BLaER1 treated with 17β-estradiol and CSF1 and Interleukin-3, amounts not matched to agents 10 nM and 100 nM (cell line): ENCODE data around the gene RNF32.
"Not testable (repeated sequence)": the region's sequence is repeated elsewhere in the genome, so short reads cannot be mapped to it uniquely, and the experiment has no call there.

ENCODE experiments used
- H3K27ac ChIP-seq, 11 experiments: shearing (Covaris generic); formaldehyde crosslinking; 2 replicates each; pipeline ENCODE4 v1.8.1; 2022
- H3K27me3 ChIP-seq, 11 experiments: shearing (Covaris generic); formaldehyde crosslinking; 2 replicates each; pipeline ENCODE4 v1.8.1; 2022
- H3K36me3 ChIP-seq, 11 experiments: shearing (Covaris generic); formaldehyde crosslinking; 2 replicates each; pipeline ENCODE4 v1.8.1; 2022
- H3K4me1 ChIP-seq, 10 experiments: shearing (Covaris generic); formaldehyde crosslinking; 2 replicates each; pipeline ENCODE4 v1.8.1; 2022
- H3K4me2 ChIP-seq, 11 experiments: shearing (Covaris generic); formaldehyde crosslinking; 2 replicates each; pipeline ENCODE4 v1.8.1; 2022
- H3K4me3 ChIP-seq, 10 experiments: shearing (Covaris generic); formaldehyde crosslinking; 2 replicates each; pipeline ENCODE4 v1.8.1; 2022
- H3K9ac ChIP-seq, 11 experiments: shearing (Covaris generic); formaldehyde crosslinking; 2 replicates each; pipeline ENCODE4 v1.8.1; 2022
- H3K9me3 ChIP-seq, 11 experiments: shearing (Covaris generic); formaldehyde crosslinking; replicated peaks in 1 of 11; 2 replicates each; pipeline ENCODE4 v1.8.1; 2022
- H4K20me1 ChIP-seq, 11 experiments: shearing (Covaris generic); formaldehyde crosslinking; 2 replicates each; pipeline ENCODE4 v1.8.1; 2022
- Cebpa-rat ChIP-seq, 11 experiments: shearing (Covaris generic); IDR thresholded peaks; 2 replicates each; pipeline ENCODE4 v1.8.1; 2022

Gene RNF32

DNA sequence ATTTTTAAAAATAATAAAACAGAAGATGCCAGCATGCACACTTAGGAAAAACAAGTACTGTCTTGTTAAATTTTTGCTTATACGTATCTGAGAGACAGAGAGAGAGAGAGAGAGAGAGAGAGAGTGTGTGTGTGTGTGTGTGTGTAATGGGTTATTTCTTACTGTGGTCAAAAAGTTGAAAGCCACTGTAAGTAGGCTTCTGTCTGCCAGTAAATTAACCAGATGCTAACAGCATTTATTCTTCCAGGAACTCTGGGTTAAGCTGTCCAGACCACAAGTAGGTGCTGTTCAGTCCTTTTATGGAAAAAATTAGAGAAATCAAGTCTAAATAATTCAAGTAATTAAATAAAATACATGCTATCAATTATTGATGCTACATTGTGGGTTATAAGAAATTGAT, 39.7 kb downstream of the RNF32 start:
- H3K4me1 ChIP-seq: no peaks in the 10 kb centered on the region
- TF ChIP-seq Cebpa-rat (IDR thresholded peaks at IDR 0.05): no peak
- H4K20me1 ChIP-seq: peaks cover 0 to 5% (median 0%) of the 10 kb centered on the region in 11 experiments; a peak in 3 of 22 replicates
- no peak overlapping the region for H3K9ac ChIP-seq
- H3K27ac ChIP-seq: no peak overlapping the region
- H3K36me3 ChIP-seq: peaks cover 64 to 96% (median 84%) of the 10 kb centered on the region in 11 experiments
- H3K9me3 ChIP-seq: no peaks in the 10 kb centered on the region
- H3K4me3 ChIP-seq: no peak overlapping the region
- H3K27me3 ChIP-seq: no peaks in the 10 kb centered on the region
- H3K4me2 ChIP-seq: no peak overlapping the region

DNA sequence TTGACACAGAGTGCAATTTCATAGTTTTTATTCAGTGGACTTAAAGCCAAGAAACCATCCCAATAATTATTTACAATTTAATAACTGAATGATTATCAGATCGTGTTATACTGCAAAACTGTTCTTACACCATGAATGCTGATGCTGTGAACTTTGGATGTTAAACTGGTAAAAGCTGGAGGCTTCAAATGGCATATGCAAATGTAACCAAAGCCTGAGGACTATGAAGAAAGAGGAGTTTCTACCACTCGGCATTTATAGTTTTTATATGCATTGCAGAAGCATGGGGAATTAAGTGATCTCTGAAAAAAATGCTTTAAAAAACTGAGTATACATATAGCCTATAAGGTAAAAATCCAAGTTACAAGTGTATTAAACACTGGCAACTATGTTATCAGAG, 42.4 kb downstream of the RNF32 start:
- no peak overlapping the region for H3K9ac ChIP-seq
- no peak overlapping the region for H3K4me2 ChIP-seq
- no peak overlapping the region for H3K4me3 ChIP-seq
- no peak overlapping the region for H3K27ac ChIP-seq
- no peaks in the 10 kb centered on the region for H3K4me1 ChIP-seq
- no peaks in the 10 kb centered on the region for H3K9me3 ChIP-seq
- no peak for TF ChIP-seq Cebpa-rat (IDR thresholded peaks at IDR 0.05)
- H3K27me3 ChIP-seq: no peaks in the 10 kb centered on the region
- peaks cover 0 to 5% (median 0%) of the 10 kb centered on the region in 11 experiments; a peak in 3 of 22 replicates for H4K20me1 ChIP-seq
- H3K36me3 ChIP-seq: peaks cover 45 to 87% (median 63%) of the 10 kb centered on the region in 11 experiments

DNA sequence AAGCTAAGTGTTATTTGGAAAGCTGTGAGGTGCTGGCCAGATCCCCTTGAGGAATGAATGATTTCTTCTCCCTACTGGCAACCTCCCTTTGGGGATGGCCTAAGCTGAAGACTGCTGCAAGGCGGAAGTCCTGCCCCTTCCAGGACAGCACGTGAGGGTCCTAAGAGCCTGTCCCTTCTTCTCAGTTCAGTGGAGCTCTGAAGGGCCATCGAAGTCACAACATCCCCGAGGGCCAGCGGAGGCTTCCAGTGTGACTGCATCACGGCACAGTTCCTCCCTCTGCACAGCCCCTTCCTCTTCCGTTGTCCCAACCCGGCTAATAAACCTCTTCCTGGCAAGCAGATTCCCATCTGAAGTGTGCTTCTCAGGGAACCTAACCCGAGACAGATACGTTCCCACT, 43.7 kb downstream of the RNF32 start:
- no peak overlapping the region for H3K4me3 ChIP-seq
- no peaks in the 10 kb centered on the region for H3K27me3 ChIP-seq
- no peak overlapping the region for H3K9ac ChIP-seq
- peaks cover 34 to 82% (median 49%) of the 10 kb centered on the region in 11 experiments for H3K36me3 ChIP-seq
- no peaks in the 10 kb centered on the region for H3K9me3 ChIP-seq
- H3K27ac ChIP-seq: no peak overlapping the region
- no peak overlapping the region for H3K4me2 ChIP-seq
- no peak for TF ChIP-seq Cebpa-rat (IDR thresholded peaks at IDR 0.05)
- no peaks in the 10 kb centered on the region for H3K4me1 ChIP-seq
- peaks cover 0 to 5% (median 0%) of the 10 kb centered on the region in 11 experiments; a peak in 3 of 22 replicates for H4K20me1 ChIP-seq

DNA sequence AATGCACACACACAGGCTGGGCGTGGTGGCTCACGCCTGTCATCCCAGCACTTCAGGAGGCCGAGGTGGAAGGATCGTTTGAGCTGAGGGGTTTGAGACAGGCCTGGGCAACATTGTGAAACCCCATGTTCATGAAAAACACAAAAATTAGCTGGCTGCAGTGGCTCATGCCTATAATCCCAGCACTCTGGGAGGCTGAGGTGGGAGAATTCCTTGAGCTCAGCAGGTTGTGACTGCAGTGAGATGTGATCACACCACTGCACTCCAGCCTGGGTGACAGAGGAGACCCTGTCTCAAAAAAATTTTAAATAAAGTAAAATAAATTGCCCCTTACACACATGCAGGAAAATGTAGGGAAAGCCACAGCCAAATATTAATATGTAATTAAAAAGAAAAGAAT, 44.1 kb downstream of the RNF32 start:
- H3K27me3 ChIP-seq: no peaks in the 10 kb centered on the region
- H4K20me1 ChIP-seq: peaks cover 0 to 5% (median 0%) of the 10 kb centered on the region in 11 experiments; a peak in 3 of 22 replicates
- H3K4me1 ChIP-seq: no peaks in the 10 kb centered on the region
- no peaks in the 10 kb centered on the region for H3K9me3 ChIP-seq
- H3K36me3 ChIP-seq: peaks cover 31 to 77% (median 45%) of the 10 kb centered on the region in 11 experiments
- no peak overlapping the region for H3K27ac ChIP-seq
- no peak for TF ChIP-seq Cebpa-rat (IDR thresholded peaks at IDR 0.05)
- no peak overlapping the region for H3K4me2 ChIP-seq
- no peak overlapping the region for H3K4me3 ChIP-seq
- no peak overlapping the region for H3K9ac ChIP-seq

- Histone ChIP-seq H4K20me1 (0 out of 22 replicates have a peak, but pooled peaks cover 0 to 4% (median 0%) of the 10 kb centered on the region in 11 experiments), H3K9ac (no peak overlapping the region), H3K9me3 (peaks cover 16 to 42% (median 36%) of the 10 kb centered on the region in 11 experiments), H3K4me3 (no peak overlapping the region), H3K27me3 (no peaks in the 10 kb centered on the region), H3K4me1 (no peaks in the 10 kb centered on the region), H3K27ac (no peak overlapping the region), H3K4me2 (no peak overlapping the region), H3K36me3 (peaks cover 11 to 52% (median 31%) of the 10 kb centered on the region in 11 experiments)
- no peak for TF ChIP-seq Cebpa-rat (IDR thresholded peaks at IDR 0.05)
These were observed 51.2 kb downstream of the RNF32 start for GRCh38 chr7:156691764-156692163.

- Histone ChIP-seq H3K4me3 (no peak overlapping the region), H3K4me2 (no peak overlapping the region), H3K4me1 (no peaks in the 10 kb centered on the region), H3K9me3 (peaks cover 27 to 53% (median 47%) of the 10 kb centered on the region in 11 experiments), H3K36me3 (peaks cover 21 to 56% (median 37%) of the 10 kb centered on the region in 11 experiments), H4K20me1 (0 out of 22 replicates have a peak, but pooled peaks cover 0 to 4% (median 0%) of the 10 kb centered on the region in 11 experiments), H3K9ac (no peak overlapping the region), H3K27me3 (no peaks in the 10 kb centered on the region), H3K27ac (no peak overlapping the region)
- TF ChIP-seq Cebpa-rat (IDR thresholded peaks at IDR 0.05): no peak
These were observed 52.3 kb downstream of the RNF32 start for GRCh38 chr7:156692849-156693248.

- Histone ChIP-seq H3K27me3 (no peaks in the 10 kb centered on the region), H3K4me1 (no peaks in the 10 kb centered on the region), H3K27ac (no peak overlapping the region), H3K4me3 (no peak overlapping the region), H3K9me3 (peaks cover 34 to 60% (median 54%) of the 10 kb centered on the region in 11 experiments), H3K4me2 (no peak overlapping the region), H3K9ac (no peak overlapping the region), H3K36me3 (peaks cover 29 to 56% (median 44%) of the 10 kb centered on the region in 11 experiments), H4K20me1 (0 out of 22 replicates have a peak, but pooled peaks cover 0 to under 1% (median 0%) of the 10 kb centered on the region in 11 experiments)
- no peak for TF ChIP-seq Cebpa-rat (IDR thresholded peaks at IDR 0.05)
These were observed 53.1 kb downstream of the RNF32 start for GRCh38 chr7:156693627-156694026.

DNA sequence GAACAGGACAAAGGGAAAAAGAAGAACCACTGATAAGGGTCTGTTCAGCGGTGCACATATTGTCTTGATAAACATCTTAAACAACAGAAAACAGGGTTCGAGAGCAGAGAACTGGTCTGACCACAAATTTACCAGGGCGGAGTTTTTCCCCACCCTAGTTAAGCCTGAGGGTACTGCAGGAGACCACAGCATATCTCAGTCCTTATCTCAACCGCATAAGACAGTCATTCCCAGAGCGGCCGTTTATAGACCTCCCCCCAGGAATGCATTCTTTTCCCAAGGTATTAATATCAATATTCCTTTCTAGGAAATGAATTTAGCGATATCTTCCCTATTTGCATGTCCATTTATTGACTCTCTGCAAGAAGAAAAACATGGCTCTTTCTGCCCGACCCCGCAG, 56.7 kb downstream of the RNF32 start:
- not testable (repeated sequence) for H3K27me3 ChIP-seq, H3K4me1 ChIP-seq, H3K4me2 ChIP-seq, H3K27ac ChIP-seq, H3K9ac ChIP-seq, H3K4me3 ChIP-seq, H4K20me1 ChIP-seq
- Histone ChIP-seq H3K36me3 (peaks cover 46 to 75% (median 63%) of the 10 kb centered on the region in 11 experiments), H3K9me3 (peaks cover 58 to 85% (median 77%) of the 10 kb centered on the region in 11 experiments)

DNA sequence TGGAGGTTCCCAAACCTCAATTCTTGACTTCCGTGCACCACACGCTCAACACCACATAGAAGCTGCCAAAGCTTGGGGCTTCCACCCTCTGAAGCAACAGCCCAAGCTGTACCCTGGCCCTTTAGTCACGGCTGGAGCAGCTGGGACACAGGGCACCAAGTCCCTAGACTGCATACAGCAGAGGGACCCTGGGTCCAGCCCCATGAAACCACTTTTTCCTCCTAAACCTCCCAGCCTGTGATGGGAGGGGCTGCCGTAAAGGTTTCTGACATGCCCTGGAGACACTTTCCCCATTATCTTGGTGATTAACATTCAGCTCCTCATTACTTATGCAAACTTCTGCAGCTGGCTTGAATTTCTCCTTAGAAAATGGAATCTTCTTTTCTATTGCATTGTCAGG, 57.9 kb downstream of the RNF32 start:
- Histone ChIP-seq H3K9me3 (peaks cover 70 to 87% (median 84%) of the 10 kb centered on the region in 11 experiments), H3K4me3 (peak overlapping the region in 4 of 10 experiments; percentile 1 to 33 (median 20); a peak in 2 of 20 replicates), H3K36me3 (peaks cover 58 to 83% (median 75%) of the 10 kb centered on the region in 11 experiments)
- H3K4me2 ChIP-seq, H3K9ac ChIP-seq, H3K27ac ChIP-seq, H3K4me1 ChIP-seq, H4K20me1 ChIP-seq, H3K27me3 ChIP-seq: not testable (repeated sequence)

DNA sequence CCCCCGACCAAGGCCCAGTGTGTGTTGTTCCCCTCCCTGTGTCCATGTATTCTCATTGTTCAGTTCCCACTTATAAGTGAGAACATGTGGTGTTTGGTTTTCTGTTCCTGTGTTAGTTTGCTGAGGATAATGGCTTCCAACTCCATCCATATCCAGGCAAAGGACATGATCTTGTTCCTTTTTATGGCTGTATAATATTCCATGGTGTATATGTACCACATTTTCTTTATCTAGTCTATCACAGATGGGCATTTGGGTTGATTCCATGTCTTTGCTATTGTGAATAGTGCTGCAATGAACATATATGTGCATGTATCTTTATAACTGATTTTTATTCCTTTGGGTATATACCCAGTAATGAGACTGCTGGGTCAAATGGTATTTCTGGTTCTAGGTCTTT, 61.2 kb downstream of the RNF32 start:
- H3K27me3 ChIP-seq, H4K20me1 ChIP-seq, H3K9ac ChIP-seq, H3K27ac ChIP-seq, H3K4me3 ChIP-seq, H3K4me2 ChIP-seq: not testable (repeated sequence)
- Histone ChIP-seq H3K36me3 (peaks cover 45 to 75% (median 59%) of the 10 kb centered on the region in 11 experiments), H3K9me3 (peaks cover 53 to 62% (median 58%) of the 10 kb centered on the region in 11 experiments), H3K4me1 (peaks cover 0 to 12% (median 9%) of the 10 kb centered on the region in 10 experiments; a peak in 17 of 20 replicates)
